A549 (cell line): ENCODE results near the gene OSCP1.

Experiments
- EP300 ChIP-seq, 2 experiments: fragments of >200 bp; sonication (Bioruptor Twin); formaldehyde crosslinking; IDR thresholded peaks; 2 replicates in 1 of 2; 3 replicates in 1 of 2; pipeline ENCODE4 v1.6.1; 2016 to 2017
- NR3C1 ChIP-seq: fragments of >200 bp; sonication (Bioruptor Twin); formaldehyde crosslinking; IDR thresholded peaks from 3 replicates; pipeline ENCODE4 v1.6.1; 2017
- PHF8 ChIP-seq: fragments of 200-600 bp; sonication (generic); IDR thresholded peaks from 2 replicates; pipeline ENCODE4 v1.6.1; 2016; ENCODE audit warnings: low read depth, mild to moderate bottlenecking, antibody characterized with exemption, moderate library complexity, borderline replicate concordance
- POLR2A ChIP-seq: IDR thresholded peaks from 2 replicates; pipeline ENCODE4 v1.6.1; 2012; ENCODE audit warnings: mild to moderate bottlenecking, low read length
- RAD21 ChIP-seq, 2 experiments: fragments of >200 bp in 1 of 2; sonication (Bioruptor Twin) in 1 of 2; formaldehyde crosslinking in 1 of 2; IDR thresholded peaks in 1 of 2; conservative IDR thresholded peaks in 1 of 2; 2 replicates in 1 of 2; 3 replicates in 1 of 2; pipeline ENCODE4 v1.6.1; 2012 to 2018; ENCODE audit warnings: inconsistent platforms in 1 of 2
- TF ChIP-seq, protein P1 (sequence below): fragments of >200 bp; sonication (Bioruptor Twin); formaldehyde crosslinking; IDR thresholded peaks from 3 replicates; pipeline ENCODE4 v1.5.1; 2016
- TF ChIP-seq, protein P2 (sequence below): fragments of 200-600 bp; sonication (generic); IDR thresholded peaks from 2 replicates; pipeline ENCODE4 v1.6.1; 2016; ENCODE audit warnings: antibody characterized with exemption, mild to moderate bottlenecking, moderate library complexity

DNA sequence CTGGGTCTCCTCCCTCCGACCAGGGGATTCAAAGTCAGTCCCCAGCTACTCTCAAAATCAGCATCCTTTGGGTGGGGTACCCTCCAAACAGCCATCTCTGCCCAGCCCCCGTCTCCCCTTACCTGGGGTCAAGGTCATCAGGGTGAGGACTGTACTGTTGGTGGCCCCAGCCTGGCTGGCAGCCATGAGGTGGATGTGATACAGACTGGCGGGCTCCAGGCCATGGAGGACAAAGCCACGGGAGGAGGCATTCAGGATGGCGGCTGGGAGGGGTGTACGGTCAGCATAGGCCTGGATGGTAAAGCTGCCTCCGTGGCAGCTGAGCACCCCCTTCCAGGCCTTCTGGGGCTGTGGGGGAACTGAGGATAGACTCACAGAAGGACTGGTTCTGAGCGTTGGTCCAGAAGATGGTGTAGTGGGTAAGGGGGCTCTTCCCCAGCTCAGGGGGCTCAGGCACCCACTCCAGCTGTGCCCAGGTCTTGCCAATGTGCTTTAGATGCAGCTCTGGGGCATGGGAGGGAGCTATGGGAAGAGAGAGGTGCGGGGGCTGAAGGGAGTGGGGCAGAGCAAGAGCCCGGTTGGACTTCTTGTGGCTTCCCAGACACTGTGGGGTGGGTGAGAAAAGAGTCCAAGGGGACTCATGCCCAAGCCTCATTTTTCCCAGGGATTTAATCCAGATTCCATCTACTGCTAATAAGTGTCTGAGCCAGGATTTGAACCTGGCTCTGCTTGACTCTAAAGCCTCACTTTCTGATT lies 17.6 kb upstream of the OSCP1 start:
- TF ChIP-seq POLR2A = no peak
- TF ChIP-seq, protein P1, sequence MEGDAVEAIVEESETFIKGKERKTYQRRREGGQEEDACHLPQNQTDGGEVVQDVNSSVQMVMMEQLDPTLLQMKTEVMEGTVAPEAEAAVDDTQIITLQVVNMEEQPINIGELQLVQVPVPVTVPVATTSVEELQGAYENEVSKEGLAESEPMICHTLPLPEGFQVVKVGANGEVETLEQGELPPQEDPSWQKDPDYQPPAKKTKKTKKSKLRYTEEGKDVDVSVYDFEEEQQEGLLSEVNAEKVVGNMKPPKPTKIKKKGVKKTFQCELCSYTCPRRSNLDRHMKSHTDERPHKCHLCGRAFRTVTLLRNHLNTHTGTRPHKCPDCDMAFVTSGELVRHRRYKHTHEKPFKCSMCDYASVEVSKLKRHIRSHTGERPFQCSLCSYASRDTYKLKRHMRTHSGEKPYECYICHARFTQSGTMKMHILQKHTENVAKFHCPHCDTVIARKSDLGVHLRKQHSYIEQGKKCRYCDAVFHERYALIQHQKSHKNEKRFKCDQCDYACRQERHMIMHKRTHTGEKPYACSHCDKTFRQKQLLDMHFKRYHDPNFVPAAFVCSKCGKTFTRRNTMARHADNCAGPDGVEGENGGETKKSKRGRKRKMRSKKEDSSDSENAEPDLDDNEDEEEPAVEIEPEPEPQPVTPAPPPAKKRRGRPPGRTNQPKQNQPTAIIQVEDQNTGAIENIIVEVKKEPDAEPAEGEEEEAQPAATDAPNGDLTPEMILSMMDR = no peak
- TF ChIP-seq RAD21 (conservative IDR thresholded peaks at IDR 0.05 in 1 of 2, IDR thresholded peaks at IDR 0.05 in 1 of 2) = no peak
- TF ChIP-seq, protein P2, sequence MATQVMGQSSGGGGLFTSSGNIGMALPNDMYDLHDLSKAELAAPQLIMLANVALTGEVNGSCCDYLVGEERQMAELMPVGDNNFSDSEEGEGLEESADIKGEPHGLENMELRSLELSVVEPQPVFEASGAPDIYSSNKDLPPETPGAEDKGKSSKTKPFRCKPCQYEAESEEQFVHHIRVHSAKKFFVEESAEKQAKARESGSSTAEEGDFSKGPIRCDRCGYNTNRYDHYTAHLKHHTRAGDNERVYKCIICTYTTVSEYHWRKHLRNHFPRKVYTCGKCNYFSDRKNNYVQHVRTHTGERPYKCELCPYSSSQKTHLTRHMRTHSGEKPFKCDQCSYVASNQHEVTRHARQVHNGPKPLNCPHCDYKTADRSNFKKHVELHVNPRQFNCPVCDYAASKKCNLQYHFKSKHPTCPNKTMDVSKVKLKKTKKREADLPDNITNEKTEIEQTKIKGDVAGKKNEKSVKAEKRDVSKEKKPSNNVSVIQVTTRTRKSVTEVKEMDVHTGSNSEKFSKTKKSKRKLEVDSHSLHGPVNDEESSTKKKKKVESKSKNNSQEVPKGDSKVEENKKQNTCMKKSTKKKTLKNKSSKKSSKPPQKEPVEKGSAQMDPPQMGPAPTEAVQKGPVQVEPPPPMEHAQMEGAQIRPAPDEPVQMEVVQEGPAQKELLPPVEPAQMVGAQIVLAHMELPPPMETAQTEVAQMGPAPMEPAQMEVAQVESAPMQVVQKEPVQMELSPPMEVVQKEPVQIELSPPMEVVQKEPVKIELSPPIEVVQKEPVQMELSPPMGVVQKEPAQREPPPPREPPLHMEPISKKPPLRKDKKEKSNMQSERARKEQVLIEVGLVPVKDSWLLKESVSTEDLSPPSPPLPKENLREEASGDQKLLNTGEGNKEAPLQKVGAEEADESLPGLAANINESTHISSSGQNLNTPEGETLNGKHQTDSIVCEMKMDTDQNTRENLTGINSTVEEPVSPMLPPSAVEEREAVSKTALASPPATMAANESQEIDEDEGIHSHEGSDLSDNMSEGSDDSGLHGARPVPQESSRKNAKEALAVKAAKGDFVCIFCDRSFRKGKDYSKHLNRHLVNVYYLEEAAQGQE = no peak
- TF ChIP-seq EP300 (IDR thresholded peaks at IDR 0.05) = no peak
- TF ChIP-seq NR3C1 = no peak
- no peak for TF ChIP-seq PHF8
